NCI-H187 (cell line): ENCODE data around the gene SRSF3.

Experiments
- DNase-seq, 2 experiments: peaks; one replicate each; lab custom pipeline; 2025; lab: John Stamatoyannopoulos, UW

Gene SRSF3

GRCh38 chr6:36623547-36624459 lies 29.6 kb downstream of the SRSF3 start:
- DNase-seq: peak; percentile 53 to 75

- no peak for DNase-seq
These were observed 30.4 kb downstream of the SRSF3 start for GRCh38 chr6:36624461-36625157.

- peak; percentile 24 to 30 for DNase-seq
These were observed 31.2 kb downstream of the SRSF3 start for GRCh38 chr6:36625158-36625919.

- DNase-seq: no peak
These were observed 32.5 kb downstream of the SRSF3 start for GRCh38 chr6:36626636-36627035.

GRCh38 chr6:36627141-36627540 lies 33.0 kb downstream of the SRSF3 start:
- no peak for DNase-seq

- no peak for DNase-seq
These were observed 33.7 kb downstream of the SRSF3 start for GRCh38 chr6:36627801-36628246.

- DNase-seq: no peak
These were observed 35.6 kb downstream of the SRSF3 start for GRCh38 chr6:36629784-36630183.

- DNase-seq: no peak
These were observed 37.3 kb downstream of the SRSF3 start for GRCh38 chr6:36631326-36632011.

GRCh38 chr6:36633370-36633769 lies 39.2 kb downstream of the SRSF3 start:
- no peak for DNase-seq

GRCh38 chr6:36633915-36634314 lies 39.8 kb downstream of the SRSF3 start:
- no peak for DNase-seq

GRCh38 chr6:36634317-36635108 lies 40.4 kb downstream of the SRSF3 start:
- DNase-seq: no peak

- DNase-seq: no peak
These were observed 42.1 kb downstream of the SRSF3 start for GRCh38 chr6:36636283-36636682.

GRCh38 chr6:36636687-36637418 lies 42.7 kb downstream of the SRSF3 start:
- no peak for DNase-seq

- no peak for DNase-seq
These were observed 44.4 kb downstream of the SRSF3 start for GRCh38 chr6:36638579-36638978.

- DNase-seq: no peak
These were observed 45.1 kb downstream of the SRSF3 start for GRCh38 chr6:36639171-36639808.

GRCh38 chr6:36641543-36641942 lies 47.4 kb downstream of the SRSF3 start:
- DNase-seq: no peak

- DNase-seq: no peak
These were observed 49.0 kb downstream of the SRSF3 start for GRCh38 chr6:36642913-36643817.

- no peak for DNase-seq
These were observed 49.8 kb downstream of the SRSF3 start for GRCh38 chr6:36643977-36644376.

GRCh38 chr6:36649086-36649485 lies 54.9 kb downstream of the SRSF3 start:
- no peak for DNase-seq
